Ishikawa (cell line): ENCODE data around the gene CTDP1.

Experiments
- EP300 ChIP-seq: IDR thresholded peaks from 2 replicates; pipeline ENCODE4 v1.6.1; 2012; ENCODE audit warnings: borderline replicate concordance
- FOXM1 ChIP-seq: IDR thresholded peaks from 2 replicates; pipeline ENCODE4 v1.6.1; 2012; ENCODE audit warnings: low read depth, borderline replicate concordance
- RAD21 ChIP-seq: IDR thresholded peaks from 2 replicates; pipeline ENCODE4 v1.6.1; 2012; ENCODE audit warnings: low read depth
- REST ChIP-seq: IDR thresholded peaks from 2 replicates; pipeline ENCODE4 v1.6.1; 2012; ENCODE audit warnings: low read depth, mild to moderate bottlenecking
- TCF12 ChIP-seq: IDR thresholded peaks from 2 replicates; pipeline ENCODE4 v1.6.1; 2012; ENCODE audit warnings: low read depth
- TEAD4 ChIP-seq: IDR thresholded peaks from 2 replicates; pipeline ENCODE4 v1.6.1; 2012
- YY1 ChIP-seq: IDR thresholded peaks from 2 replicates; pipeline ENCODE4 v1.6.1; 2012; ENCODE audit warnings: low read depth
- ZBTB7A ChIP-seq: IDR thresholded peaks from 2 replicates; pipeline ENCODE4 v1.6.1; 2012; ENCODE audit warnings: low read depth

DNA sequence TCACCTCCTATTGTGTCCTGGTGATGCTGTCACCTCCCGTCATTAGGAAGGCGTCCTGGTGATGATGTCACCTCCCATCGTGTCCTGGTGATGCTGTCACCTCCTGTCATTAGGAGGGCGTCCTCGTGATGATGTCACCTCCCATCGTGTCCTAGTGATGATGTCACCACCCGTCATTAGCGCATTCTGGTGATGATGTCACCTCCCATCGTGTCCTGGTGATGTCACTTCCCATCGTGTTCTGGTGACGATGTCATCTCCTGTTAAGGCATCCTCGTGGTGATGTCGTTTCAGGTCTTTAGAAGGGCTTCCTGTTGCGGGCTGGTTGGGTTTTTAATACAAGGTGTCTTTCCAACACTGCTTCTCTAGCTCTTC is 40.7 kb downstream of the CTDP1 start:
- TF ChIP-seq EP300 (no peak), REST (no peak), TEAD4 (no peak), ZBTB7A (no peak), TCF12 (no peak), FOXM1 (no peak), RAD21 (no peak), YY1 (no peak)
